Stimulated activated CD4-positive, alpha-beta T cell treated with anti-CD3 and anti-CD28 coated beads, Interleukin-1b, Interleukin-23, amount 100 ng/mL, for 4 hours (primary cell): Measurements from ENCODE around the gene HTR3B.
"Not testable (repeated sequence)": the region's sequence is repeated elsewhere in the genome, so short reads cannot be mapped to it uniquely, and the experiment has no call there.

ENCODE experiments used
- DNase-seq, 2 donors: peaks; one replicate each; pipeline ENCODE4 v3.0.0-alpha.2; 2020; ENCODE audit warnings: low read depth in 2 of 2

Gene HTR3B

DNA sequence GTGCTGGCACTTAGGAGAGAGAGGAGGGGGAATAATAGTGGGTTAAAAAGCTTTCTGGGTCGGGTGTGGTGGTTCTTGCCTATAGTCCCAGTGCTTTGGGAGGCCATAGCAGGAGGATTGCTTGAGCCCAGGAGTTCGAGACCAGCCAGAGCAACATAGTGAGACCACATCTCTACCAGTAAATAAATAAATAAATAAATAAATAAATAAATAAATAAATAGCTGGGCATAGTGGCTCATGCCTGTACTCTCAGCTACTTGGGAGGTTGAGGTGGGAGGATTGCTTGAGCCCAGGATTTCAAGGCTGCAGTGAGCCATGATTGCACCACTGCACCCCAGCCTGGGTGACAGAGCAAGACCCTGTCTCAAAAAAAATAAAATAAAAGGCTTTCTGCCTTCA, 41.6 kb downstream of the HTR3B start:
- not testable (repeated sequence) for DNase-seq

DNA sequence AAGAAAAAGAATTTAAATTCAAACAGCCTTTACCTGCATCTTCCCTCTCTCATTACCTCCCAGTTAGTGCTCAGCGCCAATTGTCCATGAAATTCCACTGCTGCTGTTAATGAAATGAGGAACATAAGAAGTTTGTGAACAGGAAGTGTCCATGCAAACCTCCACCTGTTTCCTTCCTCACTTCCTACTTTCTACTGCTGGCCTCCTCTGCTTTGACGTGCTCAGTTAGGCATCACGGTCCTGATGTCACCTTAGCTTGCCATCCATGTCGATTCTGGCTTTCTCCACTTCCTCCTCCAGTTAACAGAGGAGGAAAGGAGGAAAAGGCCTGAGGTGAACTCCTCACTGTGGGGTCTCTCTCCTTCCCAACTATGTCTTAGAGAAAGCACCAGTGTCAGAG, 43.4 kb downstream of the HTR3B start:
- DNase-seq = no peak

DNA sequence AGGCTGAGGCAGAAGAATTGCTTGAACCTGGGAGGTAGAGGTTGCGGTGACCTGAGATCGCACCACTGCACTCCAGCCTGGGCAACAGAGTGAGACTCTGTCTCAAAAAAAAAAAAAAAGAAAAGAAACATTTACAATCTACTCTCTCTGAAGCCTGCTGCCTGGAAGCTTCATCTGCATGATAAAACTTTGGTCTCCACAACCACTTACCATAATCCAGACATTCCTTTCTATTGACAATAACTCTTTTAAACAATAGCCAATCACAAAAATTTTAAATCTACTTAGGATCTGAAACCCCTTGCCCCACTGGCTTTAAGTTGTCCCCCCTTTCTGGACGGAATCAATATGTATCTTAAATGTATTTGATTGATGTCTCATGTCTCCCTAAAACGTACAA, 45.3 kb downstream of the HTR3B start:
- DNase-seq = no peak

DNA sequence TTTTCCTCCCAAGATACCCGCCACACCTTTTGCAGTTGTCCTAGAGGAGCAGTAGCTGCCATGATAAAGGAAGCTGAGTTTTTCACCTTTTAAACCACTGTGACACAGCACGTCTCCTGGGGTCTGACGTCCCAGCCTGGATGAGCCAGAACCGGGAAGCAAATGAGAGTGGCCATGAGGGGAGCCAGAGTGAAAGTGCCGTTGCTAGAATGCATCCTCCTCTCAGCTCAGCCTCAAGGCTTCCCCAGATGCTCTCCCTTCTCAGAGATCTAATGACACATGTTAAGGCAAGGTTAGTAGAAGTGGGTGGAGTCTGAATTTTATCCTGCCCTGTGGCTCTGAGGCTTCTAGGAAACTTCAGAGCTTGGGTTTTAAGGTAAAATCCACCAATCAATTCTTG, 46.9 kb downstream of the HTR3B start:
- DNase-seq = no peak

DNA sequence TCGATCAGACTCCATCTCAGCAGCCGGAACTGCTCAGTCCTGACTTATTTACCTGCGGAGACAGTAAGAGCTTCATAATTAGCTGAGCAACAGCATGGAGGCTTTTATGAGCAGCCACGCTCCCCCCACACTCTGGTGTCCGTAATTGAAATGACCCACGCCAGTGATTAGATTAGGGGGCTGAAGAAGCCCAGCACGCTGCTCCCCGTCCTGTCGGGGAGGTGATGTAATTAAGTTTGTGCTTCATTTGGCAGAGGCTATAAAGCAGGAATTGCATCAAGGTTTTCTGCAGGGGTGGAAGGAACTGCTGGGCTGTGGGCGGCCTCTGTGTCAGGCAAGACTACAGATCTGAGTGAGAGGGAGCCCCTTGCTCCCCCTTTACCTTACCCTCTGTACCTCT, 47.5 kb downstream of the HTR3B start:
- DNase-seq = no peak

DNA sequence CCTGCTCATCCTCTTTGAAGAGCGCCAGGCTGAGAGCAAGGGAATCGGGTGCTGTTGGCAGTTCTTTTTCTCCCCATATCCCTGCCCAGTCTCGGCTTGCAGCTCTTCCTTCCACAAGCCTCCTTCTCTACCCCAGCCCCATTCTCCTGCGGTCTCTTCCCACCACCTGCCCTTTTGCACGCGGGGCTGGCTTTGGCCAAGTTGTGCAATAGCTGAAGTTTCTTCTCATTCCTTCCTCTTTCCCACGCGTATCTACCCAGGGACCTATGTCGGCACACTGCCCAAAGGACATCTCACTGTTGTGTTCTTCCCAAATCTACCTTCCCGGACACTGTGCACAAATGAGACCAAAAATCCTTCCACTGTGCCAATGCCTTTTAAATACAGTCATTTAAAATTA, 48.0 kb downstream of the HTR3B start:
- no peak for DNase-seq

DNA sequence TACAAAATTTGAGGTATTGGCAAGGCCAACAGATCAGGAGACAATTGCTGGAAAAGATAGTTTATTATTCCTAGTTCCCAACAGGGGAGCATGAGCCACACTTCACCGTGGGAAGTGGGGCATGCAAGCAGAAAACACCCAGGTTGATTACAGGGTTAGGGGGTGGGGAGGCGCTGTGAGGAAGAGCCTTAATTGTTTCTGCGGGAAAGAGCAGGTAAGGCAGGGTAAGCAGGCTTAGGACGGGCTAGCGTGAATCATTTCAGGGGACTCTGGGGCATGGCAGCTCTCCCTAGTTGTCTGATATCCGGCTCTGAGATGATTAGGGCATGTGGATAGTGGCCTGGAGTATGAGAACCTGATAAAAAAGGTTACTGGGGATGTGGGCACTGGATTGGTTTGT, 49.6 kb downstream of the HTR3B start:
- no peak for DNase-seq

DNA sequence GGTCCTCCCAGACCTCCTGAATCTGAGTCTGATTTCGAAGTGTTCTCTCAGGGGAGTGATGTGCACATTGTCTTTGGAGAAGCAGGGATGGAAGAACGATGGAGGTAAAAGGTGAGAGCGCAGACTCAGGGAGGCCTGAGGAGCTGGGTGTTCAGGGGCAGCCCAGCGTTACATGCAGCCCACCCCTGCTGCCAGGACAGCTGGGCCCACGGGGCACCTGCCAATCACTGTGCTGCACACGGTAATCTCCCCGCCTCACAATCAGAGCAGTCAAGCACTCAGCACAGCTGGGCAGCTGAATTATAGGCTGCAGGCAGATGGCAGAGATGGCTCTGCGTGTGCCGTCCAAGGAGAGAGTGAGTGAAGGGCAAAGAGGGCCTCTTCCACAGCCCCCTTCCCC, 52.4 kb downstream of the HTR3B start:
- no peak for DNase-seq

DNA sequence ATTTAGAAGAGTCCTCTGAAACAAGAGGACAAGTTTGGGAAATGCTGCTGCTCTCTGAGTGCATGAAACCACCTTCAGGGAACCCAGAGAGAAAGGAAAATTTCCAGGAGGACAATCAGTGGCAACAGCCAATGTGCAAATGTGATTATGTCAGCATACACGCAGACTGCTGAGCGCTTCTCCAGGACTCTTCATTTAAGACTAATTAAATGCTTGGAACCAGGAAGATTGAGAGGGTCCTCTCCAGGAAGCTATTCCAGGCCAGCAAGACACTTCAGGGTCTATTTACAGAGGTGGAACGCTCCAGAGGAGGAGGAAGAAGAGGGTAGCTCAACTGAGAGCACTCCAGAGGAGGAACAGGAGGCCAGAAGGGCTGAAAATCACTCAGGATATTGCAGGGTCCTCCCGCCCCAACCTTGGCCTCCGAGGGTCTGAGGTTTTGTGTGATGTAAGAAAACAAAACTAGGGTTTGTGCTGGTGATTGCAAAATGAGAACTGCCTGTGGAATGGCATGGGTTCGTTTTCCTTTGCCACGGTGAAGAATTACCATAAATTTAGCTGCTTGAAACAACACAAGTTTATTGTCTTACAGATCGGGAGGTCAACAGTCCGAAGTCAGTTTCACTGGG, 56.2 kb downstream of the HTR3B start:
- DNase-seq = no peak

DNA sequence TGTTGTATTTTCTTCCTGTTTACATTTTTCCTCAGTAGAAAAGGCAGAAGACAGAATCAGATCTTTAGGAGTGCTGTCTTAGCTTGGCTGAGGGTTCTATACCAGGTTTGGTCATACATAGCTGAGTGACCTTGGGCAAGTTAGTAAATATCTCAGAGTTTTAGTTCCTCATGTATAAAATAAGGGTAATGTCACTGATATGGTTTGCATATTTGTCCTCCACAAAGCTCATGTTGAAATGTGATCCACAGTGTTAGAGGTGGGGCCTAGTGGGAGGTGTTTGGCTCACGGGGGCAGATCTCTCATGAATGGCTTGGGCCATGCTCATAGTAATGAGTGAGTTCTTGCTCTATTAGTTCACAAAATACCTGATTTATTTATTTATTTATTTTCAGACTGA, 62.8 kb downstream of the HTR3B start:
- no peak for DNase-seq

DNA sequence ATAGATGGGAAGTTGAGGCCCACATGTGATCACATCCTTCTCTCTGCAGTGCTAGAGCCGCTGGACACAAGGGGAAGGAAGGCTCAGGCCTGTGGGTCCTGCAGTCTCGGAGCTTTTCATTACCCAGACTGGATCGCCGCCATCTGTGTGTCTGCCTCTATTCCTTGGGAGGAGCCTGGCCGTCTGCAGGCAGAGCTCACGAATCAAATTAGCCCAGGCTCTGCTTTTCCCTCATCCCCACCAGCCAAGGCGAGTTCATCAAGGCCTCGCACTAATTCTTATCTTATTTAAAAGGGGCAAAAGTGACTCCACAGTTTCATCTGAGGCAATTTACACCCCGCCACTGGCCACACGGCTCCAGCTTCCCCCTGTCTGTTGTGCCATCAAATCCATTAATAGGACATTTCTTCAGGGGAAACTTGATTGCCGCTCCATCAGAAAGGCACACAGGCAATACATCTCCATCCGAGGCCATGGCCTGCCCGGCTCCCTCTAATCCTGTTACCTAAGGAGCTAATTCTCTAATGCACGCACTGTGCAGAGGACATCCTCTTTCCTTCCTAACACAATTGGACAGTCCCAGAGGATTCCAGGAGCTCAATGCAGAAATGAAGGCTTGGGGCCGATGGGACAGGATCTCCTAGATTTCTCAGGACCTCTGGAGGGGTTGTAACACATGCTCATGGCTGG, 67.1 kb downstream of the HTR3B start:
- no peak for DNase-seq

DNA sequence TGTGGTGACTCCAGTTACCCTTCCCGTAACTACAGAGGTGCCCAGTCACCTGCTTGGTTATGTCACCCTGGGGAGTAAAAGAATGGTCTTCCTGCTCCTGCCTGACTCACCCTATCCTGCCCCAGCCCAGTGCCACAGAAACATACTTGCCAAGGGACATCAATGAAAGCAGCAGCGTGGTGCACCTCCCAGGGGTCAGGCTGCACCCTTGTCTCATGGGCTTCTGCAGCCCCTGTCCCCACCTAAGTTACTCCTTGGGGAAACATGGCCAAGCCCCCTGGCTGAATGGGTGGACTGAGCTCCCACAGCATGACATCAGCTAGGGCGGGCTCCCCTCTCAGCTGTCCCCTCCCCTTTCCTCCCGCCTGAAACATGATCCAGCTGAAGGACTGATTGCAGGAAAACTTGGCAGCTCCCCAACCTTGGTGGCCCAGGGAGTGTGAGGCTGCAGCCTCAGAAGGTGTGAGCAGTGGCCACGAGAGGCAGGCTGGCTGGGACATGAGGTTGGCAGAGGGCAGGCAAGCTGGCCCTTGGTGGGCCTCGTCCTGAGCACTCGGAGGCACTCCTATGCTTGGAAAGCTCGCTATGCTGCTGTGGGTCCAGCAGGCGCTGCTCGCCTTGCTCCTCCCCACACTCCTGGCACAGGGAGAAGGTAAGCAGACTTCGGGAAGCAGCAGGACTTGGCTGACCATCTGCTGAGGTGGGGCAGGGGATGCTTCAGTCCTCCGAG, 70.3 kb downstream of the HTR3B start, which contains the start of gene HTR3A:
Gene HTR3A (plus strand): TSS at position 368 of the 730 bp plus-strand sequence. CDS start 218 bp downstream, at position 586.
- no peak for DNase-seq

DNA sequence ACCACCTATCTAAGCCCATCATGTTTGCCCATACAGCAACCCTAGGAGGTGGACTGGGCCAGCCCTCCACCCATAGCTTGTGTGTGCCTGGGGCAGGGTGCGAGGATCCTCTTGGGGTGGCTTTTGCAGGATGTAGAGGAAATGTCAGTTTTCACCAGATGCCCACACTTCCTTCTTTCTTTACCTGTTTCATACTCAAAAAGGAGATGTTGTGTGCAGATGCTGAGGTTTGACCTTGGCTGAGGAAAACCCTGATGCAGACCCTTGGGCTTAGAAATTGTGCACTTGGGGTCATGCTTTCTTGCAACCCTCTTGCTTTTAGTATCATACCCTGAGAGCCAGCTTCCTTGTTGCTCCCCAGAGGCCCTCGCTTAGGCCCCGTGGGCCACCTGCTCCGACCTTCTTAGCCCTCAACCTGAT, 72.5 kb downstream of the HTR3B start:
- no peak for DNase-seq

DNA sequence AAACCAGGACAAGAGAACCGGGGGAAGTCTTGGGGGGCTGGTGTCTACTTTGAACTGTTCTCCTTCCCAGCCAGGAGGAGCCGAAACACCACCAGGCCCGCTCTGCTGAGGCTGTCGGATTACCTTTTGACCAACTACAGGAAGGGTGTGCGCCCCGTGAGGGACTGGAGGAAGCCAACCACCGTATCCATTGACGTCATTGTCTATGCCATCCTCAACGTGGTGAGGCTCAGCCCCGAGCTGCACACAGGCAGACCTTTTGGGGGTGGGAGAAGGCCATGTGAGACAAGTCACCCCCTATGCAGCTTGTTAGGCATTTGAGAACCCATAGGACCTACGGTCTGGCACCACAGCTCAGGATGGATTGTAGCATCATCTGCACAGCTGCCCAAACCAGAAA, 73.1 kb downstream of the HTR3B start:
- no peak for DNase-seq

DNA sequence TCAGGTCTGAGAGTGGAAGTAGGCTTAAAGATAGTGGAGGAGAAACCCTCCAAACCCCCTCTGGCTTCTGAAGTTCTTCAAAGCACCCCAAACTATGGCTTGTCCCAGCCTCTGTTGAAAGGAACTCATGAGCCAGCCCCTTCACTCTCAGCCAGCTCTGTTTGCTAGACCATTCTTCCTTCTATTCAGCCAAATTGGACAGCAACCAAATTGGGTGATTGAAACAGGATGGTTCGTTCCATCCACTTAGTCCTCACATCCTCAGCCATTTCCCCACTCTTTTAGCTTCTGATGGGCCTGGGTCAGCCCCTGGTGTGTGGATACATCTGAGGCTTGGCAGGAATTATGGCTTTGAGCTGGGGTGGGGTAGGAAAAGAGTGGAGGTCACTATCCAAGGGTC, 74.8 kb downstream of the HTR3B start:
- DNase-seq = no peak

DNA sequence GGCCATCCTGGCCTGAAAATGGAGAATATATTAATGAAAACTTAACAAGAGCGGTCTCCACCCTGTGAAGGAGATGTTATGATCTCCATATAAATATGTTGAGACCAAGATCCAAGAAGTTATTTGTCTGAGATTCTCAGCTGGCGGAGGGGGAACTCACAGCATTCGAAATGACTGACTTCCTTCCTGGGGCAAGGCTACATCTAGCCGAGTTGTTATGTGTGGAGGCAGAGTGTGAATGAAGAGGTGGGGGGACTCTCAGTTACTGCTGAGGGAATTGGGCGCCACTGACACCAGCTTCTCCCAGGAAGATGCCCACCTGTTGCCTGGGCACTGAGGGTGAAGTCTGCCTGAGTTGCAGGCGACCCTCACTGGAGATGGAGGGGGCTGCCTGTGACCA, 76.2 kb downstream of the HTR3B start:
- no peak for DNase-seq

DNA sequence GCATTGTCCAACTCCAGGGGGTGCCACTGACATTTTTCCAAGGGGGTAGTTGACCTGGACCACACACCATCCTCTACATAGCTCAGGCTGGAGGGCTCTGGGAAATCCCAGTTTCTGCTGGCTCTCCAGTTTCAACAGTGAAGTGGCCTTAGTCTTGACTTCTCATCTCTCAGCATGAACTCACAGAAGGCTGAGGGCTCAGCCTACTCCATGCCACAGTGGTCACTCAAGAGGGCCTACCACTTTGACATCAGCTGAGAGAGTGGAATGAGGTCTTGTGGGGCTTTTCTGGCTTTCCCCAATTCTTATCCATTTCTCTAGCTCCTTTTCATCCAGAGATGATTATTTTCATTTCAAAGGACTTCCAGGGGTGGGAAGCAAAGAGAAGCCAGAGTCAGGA, 77.7 kb downstream of the HTR3B start:
- no peak for DNase-seq

DNA sequence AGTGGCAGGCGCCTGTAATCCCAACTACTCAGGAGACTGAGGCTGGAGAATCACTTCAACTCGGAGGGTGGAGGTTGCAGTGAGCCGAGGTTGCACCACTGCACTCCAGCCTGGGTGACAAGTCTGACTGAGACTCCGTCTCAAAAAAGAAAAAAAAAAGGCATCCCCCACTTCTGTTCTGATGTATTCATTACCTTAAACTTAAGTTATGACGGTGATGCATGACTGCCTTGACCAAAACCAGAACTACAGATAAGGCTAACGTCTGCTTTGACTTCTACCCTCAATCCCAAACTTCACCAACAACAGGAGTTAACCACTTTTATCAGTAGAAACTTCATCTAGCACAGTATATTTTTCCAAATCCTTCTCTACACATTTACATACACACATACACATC, 80.2 kb downstream of the HTR3B start:
- DNase-seq = no peak

DNA sequence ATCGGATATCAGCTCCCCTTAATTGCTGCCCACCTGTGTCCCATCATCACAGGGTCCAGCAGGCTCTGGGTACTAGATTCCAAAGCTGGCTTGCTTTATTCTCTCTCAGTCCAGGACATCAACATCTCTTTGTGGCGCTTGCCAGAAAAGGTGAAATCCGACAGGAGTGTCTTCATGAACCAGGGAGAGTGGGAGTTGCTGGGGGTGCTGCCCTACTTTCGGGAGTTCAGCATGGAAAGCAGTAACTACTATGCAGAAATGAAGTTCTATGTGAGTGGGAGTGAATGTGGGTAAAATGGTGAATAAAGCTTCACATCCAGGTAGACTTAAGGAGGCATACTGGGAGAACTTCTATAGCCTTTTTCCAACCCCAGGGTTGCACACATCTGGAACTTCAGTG, 81.3 kb downstream of the HTR3B start:
- DNase-seq = no peak

DNA sequence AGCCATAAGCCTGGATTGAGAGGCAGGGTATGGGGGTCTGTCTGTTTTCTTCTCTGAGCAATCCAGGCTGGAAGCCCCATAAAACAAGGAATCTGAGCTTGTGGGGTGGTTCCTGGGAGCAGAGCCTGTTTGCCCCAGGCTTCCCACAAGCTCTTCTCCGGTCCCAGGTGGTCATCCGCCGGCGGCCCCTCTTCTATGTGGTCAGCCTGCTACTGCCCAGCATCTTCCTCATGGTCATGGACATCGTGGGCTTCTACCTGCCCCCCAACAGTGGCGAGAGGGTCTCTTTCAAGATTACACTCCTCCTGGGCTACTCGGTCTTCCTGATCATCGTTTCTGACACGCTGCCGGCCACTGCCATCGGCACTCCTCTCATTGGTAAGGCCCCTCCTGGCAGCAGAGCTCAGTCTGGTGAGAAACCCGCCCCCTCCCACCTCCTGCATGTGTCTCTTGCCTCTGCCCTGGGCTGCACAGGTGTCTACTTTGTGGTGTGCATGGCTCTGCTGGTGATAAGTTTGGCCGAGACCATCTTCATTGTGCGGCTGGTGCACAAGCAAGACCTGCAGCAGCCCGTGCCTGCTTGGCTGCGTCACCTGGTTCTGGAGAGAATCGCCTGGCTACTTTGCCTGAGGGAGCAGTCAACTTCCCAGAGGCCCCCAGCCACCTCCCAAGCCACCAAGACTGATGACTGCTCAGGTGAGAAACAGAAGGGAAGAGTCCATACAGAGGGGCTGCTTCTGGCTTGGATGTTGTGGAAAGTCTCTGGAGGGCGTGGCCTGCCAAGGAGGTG, 82.0 kb downstream of the HTR3B start:
- no peak for DNase-seq

DNA sequence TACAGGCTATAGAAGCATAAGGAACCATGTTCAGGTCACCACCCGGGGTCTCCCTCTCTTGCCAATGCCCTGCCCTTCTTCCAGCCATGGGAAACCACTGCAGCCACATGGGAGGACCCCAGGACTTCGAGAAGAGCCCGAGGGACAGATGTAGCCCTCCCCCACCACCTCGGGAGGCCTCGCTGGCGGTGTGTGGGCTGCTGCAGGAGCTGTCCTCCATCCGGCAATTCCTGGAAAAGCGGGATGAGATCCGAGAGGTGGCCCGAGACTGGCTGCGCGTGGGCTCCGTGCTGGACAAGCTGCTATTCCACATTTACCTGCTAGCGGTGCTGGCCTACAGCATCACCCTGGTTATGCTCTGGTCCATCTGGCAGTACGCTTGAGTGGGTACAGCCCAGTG, 84.8 kb downstream of the HTR3B start:
- no peak for DNase-seq

DNA sequence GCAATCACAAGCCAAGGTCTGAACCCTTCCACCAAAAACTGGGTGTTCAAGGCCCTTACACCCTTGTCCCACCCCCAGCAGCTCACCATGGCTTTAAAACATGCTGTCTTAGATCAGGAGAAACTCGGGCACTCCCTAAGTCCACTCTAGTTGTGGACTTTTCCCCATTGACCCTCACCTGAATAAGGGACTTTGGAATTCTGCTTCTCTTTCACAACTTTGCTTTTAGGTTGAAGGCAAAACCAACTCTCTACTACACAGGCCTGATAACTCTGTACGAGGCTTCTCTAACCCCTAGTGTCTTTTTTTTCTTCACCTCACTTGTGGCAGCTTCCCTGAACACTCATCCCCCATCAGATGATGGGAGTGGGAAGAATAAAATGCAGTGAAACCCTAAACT, 85.3 kb downstream of the HTR3B start:
- DNase-seq = no peak
